Activated naive CD8-positive, alpha-beta T cell treated with anti-CD3 and anti-CD28 coated beads for 36 hours (primary cell): Measurements from ENCODE around the gene POLR2J. TPM values are rescaled to one million over a fixed set of nuclear protein-coding genes. Genes with fewer than 3 reads are reported as not detected.

Experiments used
- DNase-seq: peaks from one replicate; pipeline ENCODE4 v3.0.0; 2021
- H3K27ac Mint-ChIP-seq: one replicate; pipeline ENCODE4 v1.8.0; 2022; ENCODE audit warnings: mild to moderate bottlenecking, moderate library complexity, mixed read lengths
- H3K27me3 Mint-ChIP-seq: one replicate; pipeline ENCODE4 v1.8.0; 2022; ENCODE audit warnings: mild to moderate bottlenecking, mixed read lengths
- H3K36me3 Mint-ChIP-seq: one replicate; pipeline ENCODE4 v1.8.0; 2021; ENCODE audit warnings: mild to moderate bottlenecking, mixed read lengths
- H3K4me1 Mint-ChIP-seq: one replicate; pipeline ENCODE4 v1.8.0; 2021; ENCODE audit warnings: mixed read lengths
- H3K4me3 Mint-ChIP-seq: one replicate; pipeline ENCODE4 v1.8.0; 2022; ENCODE audit warnings: mild to moderate bottlenecking, moderate library complexity, mixed read lengths
- H3K9me3 Mint-ChIP-seq: one replicate; pipeline ENCODE4 v1.8.0; 2022; ENCODE audit warnings: mixed read lengths
- total RNA-seq, 2 experiments: library from RNA; stranded (reverse); gene quantifications; one replicate each; pipeline ENCODE4 v1.2.3, GENCODE V29; 2021

Gene POLR2J
- total RNA-seq, 2 experiments from 2014 or later: 63.5 to 67.1 TPM

DNA sequence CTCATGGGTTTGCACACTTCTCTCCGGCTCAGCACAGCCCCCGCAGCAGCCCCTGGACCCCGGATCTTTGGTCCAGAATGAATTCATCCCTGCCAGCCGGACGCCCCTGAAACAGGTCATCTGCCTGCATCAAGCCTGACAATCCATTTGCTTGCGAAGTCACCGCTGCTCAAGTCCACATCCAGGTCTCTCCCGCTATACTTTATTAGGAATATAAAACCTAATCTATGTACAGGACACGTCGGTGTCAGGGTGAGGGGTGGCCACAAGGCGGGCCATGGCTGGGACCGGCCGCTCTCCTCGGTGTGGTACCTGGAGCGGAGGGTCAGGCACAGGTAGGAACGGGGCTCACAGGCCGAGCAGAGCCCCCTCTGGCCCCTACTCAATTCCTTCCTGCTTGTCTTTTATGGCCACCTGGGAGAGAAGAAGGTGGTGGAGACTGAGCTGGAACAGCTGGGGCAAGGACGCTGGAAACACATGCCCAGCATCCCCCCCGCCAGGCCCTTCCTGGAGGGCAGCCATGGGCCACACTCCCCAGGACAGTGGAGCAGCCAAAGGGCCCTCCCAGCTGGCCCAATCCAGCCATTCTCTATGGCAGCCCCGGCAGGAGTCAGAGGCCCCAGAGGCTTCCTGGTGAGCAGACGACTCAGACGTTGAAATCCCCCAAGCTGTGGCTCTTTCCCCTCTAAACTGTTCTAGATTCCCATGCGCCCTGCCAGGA, 5.3 kb downstream of the POLR2J start:
- H3K27ac Mint-ChIP-seq: no peak overlapping the region

DNA sequence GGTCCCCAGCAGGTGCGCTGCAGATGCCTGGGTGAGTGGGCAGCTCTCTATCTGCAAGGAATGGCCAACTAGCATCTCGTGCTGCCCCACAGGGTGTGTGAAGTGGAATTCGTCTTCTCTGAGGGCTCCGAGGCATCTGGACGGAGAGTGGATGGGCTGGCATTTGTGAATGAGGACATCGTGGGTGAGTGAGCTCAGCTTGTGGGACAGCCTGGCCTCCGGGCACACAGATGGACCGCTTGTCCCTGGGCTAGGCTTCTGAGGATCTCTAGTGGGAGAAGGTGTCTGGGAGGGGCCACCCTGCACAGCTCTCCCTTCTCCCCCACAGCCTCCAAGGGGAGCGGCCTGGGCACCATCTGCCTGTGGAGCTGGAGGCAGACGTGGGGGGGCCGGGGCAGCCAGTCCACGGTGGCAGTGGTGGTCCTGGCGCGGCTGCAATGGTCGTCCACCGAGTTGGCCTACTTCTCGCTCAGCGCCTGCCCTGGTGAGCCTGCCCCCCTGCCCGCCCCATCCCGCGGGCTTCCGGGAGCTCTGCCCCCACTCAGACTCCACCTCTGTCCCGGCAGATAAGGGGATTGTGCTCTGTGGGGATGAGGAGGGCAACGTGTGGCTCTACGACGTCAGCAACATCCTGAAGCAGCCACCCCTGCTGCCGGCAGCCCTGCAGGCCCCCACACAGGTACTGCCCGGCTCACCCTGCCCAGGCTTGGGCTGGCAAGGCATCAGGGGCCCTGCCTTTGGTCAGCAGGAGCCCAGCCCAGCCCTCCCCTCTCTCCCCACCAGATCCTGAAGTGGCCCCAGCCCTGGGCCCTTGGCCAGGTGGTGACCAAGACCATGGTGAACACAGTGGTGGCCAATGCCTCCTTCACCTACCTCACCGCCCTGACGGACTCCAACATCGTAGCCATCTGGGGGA, 6.3 kb downstream of the POLR2J start:
- H3K36me3 Mint-ChIP-seq: no peaks in the 10 kb centered on the region
- no peak for DNase-seq
- H3K27me3 Mint-ChIP-seq: no peaks in the 10 kb centered on the region
- H3K9me3 Mint-ChIP-seq: no peaks in the 10 kb centered on the region
- peak overlapping the region; percentile 42 for H3K27ac Mint-ChIP-seq
- H3K4me3 Mint-ChIP-seq: no peak overlapping the region
- H3K4me1 Mint-ChIP-seq: no peaks in the 10 kb centered on the region

More for the DNA sequence above, 5.3 kb downstream of the POLR2J start:
- Mint-ChIP-seq H3K36me3 (no peaks in the 10 kb centered on the region), H3K4me1 (no peaks in the 10 kb centered on the region), H3K9me3 (no peaks in the 10 kb centered on the region), H3K4me3 (no peak overlapping the region), H3K27me3 (no peaks in the 10 kb centered on the region)
- no peak for DNase-seq

DNA sequence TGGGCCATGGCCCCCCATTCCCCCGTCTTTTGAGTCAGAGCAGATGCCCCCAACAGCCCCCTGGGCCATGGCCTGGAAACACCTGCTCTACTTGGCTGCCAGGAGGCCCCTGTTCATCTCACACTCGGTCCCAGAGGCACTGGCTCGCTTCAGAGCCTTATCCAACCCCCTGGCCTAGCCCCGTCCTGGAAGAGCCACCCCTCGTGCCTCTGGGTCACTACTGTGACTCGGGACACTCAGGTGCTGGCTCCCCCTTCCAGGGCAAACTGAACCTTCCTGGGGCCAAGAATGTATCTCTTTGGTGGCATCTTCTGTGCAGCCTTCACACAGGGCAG, 7.0 kb downstream of the POLR2J start:
- Mint-ChIP-seq H3K4me1 (peaks cover 4% of the 10 kb centered on the region), H3K27me3 (no peaks in the 10 kb centered on the region)
- DNase-seq: no peak

DNA sequence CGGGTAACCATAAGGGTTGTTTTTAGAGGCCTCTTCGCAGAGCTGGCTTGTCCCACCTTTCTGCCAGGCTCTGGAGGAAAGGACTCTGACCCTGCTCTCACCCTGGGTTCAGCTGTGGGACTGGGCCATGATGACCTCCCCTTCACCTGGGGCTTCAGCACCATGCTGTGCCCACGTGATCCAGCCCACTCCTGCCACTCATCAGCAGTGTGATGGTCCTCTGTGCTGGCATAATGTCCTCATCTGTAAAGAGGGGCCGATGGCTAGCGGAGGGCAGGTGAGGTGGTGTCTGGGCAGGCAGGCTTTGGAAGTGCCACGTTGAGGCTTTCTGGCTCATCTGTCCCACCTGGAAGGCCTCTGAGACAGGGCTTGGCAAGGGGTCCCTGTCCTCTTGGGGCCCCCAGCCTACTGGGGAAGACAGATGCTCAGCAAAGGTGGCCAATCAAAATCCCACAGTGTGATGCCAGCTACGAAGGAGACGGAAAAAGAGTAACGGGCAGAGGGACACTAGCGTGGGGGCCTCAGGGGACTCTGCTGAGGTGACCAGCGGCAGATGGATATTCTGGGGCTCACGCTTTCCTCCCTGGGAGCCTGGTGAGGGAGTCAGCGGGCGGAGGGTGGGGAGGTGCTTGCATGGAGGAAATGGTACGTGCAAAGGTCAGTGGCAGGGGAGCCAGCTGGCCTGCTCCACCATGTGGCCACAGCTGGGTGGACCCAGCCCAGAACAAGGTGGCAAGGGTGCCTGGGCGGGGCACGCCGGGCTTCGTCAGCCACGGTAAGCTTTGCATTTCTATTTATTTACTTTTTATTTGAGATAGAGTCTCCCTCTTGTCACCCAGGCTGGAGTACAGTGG, 8.5 kb downstream of the POLR2J start:
- Mint-ChIP-seq H3K27me3 (no peaks in the 10 kb centered on the region), H3K4me1 (peaks cover 12% of the 10 kb centered on the region), H3K9me3 (no peaks in the 10 kb centered on the region), H3K4me3 (no peak overlapping the region), H3K36me3 (no peaks in the 10 kb centered on the region), H3K27ac (no peak overlapping the region)
- DNase-seq: no peak

More for the DNA sequence above, 7.0 kb downstream of the POLR2J start:
- Mint-ChIP-seq H3K4me3 (no peak overlapping the region), H3K36me3 (no peaks in the 10 kb centered on the region), H3K27ac (peak overlapping the region; percentile 42), H3K9me3 (no peaks in the 10 kb centered on the region)

DNA sequence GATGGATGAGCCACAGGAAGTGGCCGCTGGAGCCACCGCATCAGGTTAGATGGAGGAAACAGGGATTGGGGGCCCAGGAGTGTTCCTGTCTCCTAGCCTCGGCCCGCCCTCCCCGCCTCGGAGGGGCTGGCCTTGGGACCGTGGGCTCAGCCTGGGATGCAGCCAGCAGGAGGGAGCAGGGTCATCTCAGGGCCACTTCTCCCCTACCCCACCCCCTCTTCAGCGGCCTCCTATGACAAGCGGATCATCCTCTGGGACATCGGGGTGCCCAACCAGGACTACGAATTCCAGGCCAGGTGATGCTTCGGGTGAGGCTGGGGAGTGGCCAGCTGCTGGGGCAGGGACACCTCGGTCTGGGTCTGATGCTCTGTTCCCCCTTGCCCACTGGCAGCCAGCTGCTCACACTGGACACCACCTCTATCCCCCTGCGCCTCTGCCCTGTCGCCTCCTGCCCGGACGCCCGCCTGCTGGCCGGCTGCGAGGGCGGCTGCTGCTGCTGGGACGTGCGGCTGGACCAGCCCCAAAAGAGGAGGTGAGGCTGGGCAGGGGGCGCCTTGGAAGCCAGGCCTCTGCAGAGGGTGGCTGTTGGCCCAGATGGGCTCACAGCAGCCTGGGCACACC, 9.3 kb downstream of the POLR2J start:
- no peak for DNase-seq
- H3K27ac Mint-ChIP-seq: no peak overlapping the region
- H3K27me3 Mint-ChIP-seq: no peaks in the 10 kb centered on the region
- no peaks in the 10 kb centered on the region for H3K36me3 Mint-ChIP-seq
- no peak overlapping the region for H3K4me3 Mint-ChIP-seq
- peaks cover 12% of the 10 kb centered on the region for H3K4me1 Mint-ChIP-seq
- H3K9me3 Mint-ChIP-seq: no peaks in the 10 kb centered on the region

DNA sequence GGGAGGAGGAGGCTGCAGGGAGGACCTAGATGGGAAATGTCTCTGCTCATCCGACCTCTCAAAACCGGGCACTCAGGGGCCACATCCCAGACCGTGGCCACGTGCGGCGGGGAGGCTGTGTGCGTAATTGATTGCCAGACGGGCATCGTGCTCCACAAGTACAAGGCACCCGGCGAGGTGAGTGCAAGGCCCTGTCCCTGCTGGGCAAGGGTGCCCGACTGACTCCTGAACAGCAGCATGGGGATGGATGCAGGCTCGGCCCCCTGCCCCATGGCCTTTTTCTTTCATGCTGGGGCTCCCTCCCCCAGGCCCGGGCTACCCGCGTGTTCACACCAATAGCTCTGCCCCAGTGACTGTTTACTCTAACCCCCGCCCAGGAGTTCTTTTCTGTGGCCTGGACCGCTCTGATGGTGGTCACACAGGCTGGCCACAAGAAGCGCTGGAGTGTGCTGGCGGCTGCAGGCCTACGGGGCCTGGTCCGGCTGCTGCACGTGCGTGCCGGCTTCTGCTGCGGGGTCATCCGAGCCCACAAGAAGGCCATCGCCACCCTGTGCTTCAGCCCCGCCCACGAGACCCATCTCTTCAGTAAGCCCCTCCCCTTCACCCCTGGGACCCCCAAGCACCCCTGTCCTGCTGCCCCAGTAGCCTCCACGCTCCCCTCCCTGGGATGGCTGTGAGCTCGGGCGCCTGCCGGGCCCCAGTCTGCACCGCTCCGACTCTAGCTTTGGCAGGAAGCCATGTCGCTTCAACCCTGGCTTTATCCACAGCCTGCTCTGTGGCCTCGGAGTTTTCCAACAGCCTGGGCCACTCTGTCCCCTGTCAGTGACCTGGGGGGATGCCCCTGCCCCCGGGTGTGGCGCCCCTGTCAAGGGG, 10.0 kb downstream of the POLR2J start:
- peaks cover 16% of the 10 kb centered on the region for H3K4me1 Mint-ChIP-seq
- no peaks in the 10 kb centered on the region for H3K27me3 Mint-ChIP-seq
- no peaks in the 10 kb centered on the region for H3K36me3 Mint-ChIP-seq
- no peak for DNase-seq
- no peaks in the 10 kb centered on the region for H3K9me3 Mint-ChIP-seq
- H3K27ac Mint-ChIP-seq: no peak overlapping the region
- no peak overlapping the region for H3K4me3 Mint-ChIP-seq

DNA sequence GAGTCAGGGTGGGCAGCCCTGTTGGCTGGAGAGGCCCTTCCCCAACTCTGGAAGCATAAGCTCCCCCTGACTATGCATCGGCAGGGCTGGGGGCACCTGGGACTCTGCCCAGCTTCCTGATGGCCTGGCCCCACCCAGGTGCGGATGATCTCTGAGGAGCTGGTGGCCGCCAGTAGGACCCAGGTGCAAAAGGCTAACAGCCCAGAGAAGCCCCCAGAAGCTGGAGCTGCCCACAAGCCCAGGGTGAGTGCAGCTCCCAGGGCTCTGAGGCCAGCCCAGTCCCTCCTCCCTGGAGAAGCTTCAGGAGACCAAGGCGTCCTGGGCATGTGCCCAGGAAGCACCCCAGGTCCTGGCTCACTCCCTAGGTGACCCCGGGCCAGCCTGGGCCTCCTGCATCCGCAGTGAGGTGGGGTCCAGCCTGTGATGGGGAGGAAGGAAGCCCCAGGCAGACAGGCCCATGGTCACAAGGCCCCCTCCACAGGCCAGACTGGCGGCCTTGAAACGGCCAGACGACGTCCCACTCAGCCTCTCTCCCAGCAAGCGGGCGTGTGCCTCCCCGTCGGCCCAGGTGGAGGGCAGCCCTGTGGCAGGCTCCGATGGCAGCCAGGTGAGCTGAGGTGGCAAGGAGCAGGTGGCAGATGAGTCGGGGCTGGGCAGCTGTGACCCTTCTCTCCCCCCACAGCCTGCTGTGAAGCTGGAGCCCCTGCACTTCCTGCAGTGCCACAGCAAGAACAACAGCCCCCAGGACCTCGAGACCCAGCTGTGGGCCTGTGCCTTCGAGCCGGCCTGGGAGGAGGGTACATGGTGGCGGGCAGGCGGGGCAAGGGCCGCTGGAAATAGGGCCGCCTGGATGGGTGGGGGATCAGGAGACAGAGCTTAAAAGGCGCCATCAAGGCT, 10.9 kb downstream of the POLR2J start:
- peaks cover 20% of the 10 kb centered on the region for H3K4me1 Mint-ChIP-seq

DNA sequence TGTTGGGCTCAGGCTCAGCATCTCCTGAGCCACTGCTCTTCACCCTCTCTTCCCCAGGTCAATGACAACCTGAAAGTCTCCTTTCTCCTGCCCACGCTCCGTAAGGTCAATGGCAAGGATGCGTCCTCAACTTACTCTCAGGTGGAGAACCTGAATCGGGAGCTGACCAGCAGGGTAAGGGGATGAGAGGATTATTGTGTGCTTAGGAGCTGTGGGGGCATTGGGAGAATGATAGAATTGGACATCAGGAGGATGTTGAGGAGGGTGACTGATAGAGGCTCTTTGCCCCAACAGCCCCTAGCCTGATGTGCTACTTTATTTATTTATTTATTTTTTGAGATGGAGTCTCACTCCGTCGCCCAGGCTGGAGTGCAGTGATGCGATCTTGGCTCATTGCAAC, 12.6 kb downstream of the POLR2J start:
- Mint-ChIP-seq H3K36me3 (no peaks in the 10 kb centered on the region), H3K27ac (no peak overlapping the region), H3K27me3 (no peaks in the 10 kb centered on the region), H3K4me1 (peaks cover 20% of the 10 kb centered on the region), H3K4me3 (peak overlapping the region; percentile 93), H3K9me3 (no peaks in the 10 kb centered on the region)
- DNase-seq: no peak

More for the DNA sequence above, 10.9 kb downstream of the POLR2J start:
- Mint-ChIP-seq H3K36me3 (no peaks in the 10 kb centered on the region), H3K27me3 (no peaks in the 10 kb centered on the region), H3K4me3 (no peak overlapping the region), H3K27ac (no peak overlapping the region), H3K9me3 (no peaks in the 10 kb centered on the region)
- no peak for DNase-seq

DNA sequence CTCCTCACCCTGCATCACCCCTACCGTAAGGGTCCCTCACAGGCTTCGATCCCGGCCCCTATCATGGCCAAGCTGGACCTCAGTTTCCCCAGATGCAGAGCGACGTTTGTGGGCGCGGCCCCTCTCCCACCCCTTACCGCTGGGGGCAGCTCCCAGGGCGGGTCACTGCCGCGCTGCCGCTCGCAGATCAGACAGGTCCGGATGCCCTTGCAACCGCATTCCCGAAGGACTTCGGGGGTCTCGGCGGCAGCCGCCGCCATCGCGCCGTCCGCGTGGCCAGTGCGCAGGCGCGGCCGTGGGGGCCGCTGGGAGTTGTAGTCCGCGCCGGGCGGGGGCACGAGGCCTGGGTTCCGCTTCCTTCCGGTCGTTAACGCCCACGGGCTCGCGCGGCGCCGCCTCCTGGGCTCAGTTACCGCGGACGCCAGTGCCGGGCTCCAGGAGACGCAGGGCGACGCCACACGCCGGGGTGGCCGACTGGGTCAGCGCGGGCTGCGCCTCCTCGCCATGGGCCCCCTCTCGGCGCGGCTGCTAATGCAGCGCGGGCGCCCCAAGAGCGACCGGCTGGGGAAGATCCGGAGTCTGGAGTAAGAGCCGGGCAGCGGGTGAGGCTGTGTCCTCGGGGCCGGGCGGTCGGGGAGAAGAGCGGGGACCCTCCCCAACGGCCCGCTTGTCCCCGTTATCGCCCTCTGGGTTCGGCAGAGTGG, 14.0 kb downstream of the POLR2J start, which contains the start of the genes ALKBH4 and LRWD1:
Gene ALKBH4 (minus strand): TSS at position 287 of the 704 bp plus-strand sequence. CDS start 27 bp downstream, at position 260.
Gene LRWD1 (plus strand): TSS at position 408 of the 704 bp plus-strand sequence. CDS start 97 bp downstream, at position 505.
- H3K27ac Mint-ChIP-seq: peak within 1 kb of the TSS; percentile 81
- H3K9me3 Mint-ChIP-seq: no peaks in the 10 kb centered on the region
- H3K36me3 Mint-ChIP-seq: no peaks in the 10 kb centered on the region
- H3K27me3 Mint-ChIP-seq: no peaks in the 10 kb centered on the region
- H3K4me1 Mint-ChIP-seq: peaks cover 20% of the 10 kb centered on the region
- H3K4me3 Mint-ChIP-seq: peak within 1 kb of the TSS; percentile 93
- peak; percentile 98 for DNase-seq

DNA sequence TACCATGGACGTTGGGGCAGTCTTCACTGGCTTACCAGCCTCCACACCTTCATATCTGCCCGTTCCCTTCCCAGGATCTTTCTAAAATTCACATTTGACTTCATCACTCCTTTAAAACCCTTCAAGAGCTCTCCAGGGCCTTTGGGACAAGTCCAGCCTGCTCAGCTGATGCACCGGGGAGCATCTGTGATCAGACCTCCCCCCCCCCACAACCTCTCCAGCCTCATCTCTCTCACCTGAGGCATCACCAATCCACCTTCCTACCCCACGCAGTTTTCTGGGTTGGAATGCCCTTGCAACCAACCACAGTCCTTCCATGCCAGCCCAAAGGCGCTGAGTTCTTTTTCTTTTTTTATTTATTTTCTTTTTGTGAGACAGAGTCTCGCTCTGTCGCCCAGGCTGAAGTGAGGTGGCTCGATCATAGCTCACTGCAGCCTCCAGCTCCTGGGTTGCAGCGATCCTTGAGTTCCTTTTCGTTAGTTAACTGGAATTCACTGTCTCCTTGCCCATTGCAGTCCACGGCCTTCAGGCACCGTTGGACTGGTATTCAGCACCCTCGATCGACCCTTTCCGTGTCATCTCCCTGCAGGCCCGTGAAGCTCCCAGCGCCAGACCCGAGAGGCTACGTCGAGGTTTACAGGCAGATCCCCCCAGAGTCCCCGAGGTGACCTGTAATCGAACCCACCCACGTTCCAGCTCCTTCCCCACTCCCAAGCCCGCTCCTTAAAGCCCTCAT, 14.7 kb downstream of the POLR2J start:
- H3K4me1 Mint-ChIP-seq: peaks cover 20% of the 10 kb centered on the region

DNA sequence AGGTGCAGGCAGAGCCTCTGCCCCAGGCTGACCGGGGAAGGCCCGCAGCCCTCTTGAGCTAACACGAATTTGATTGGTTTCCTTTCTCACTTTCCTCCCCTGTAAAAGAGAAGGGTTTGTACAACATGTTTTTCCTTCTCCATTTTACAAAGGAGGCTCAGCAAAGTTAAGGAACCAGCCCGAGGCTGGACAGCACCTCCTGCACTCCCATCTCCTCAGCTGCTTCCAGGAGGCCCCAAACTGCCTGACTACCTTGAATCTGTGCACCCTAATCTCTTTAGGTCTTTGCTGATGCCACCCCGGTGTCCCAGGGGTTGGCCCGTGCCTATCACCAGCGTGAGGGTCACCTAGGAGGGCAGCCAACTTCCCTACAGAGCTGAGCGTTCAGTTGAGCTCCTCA, 18.3 kb downstream of the POLR2J start:
- H3K4me3 Mint-ChIP-seq: no peak overlapping the region
- no peaks in the 10 kb centered on the region for H3K9me3 Mint-ChIP-seq
- peaks cover 2% of the 10 kb centered on the region for H3K36me3 Mint-ChIP-seq
- H3K4me1 Mint-ChIP-seq: peaks cover 8% of the 10 kb centered on the region
- no peak for DNase-seq
- H3K27me3 Mint-ChIP-seq: no peaks in the 10 kb centered on the region
- H3K27ac Mint-ChIP-seq: peak overlapping the region; percentile 19

More for the DNA sequence above, 14.7 kb downstream of the POLR2J start:
- peak overlapping the region; percentile 81 for H3K27ac Mint-ChIP-seq
- no peaks in the 10 kb centered on the region for H3K9me3 Mint-ChIP-seq
- peak overlapping the region; percentile 93 for H3K4me3 Mint-ChIP-seq
- H3K36me3 Mint-ChIP-seq: no peaks in the 10 kb centered on the region
- DNase-seq: no peak
- H3K27me3 Mint-ChIP-seq: no peaks in the 10 kb centered on the region
